Measurements from ENCODE around the gene WFDC13. TPM values are rescaled to one million over a fixed set of nuclear protein-coding genes. Genes with fewer than 3 reads are reported as not detected.

WFDC13 gene
- total RNA-seq, 1 donor from 2014 or later, result not detected

DNA sequence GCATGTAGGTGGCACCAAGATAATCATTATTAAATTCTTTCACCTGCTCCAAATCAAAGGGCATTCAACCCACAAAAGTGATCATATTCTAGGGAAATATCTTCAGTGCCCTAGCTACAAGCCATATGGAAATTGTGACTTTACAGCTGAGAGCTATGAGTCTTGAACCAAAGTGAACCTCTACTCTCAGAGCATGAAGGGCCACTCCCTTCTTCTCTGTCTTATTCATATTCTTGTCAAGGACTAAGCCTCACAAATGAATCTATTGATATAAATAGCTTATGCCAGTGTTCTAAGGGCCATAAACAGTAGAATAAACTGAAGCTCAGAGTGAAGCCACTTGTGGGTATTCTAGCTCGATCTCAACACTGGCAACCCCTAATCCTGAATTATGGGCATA is 49.9 kb downstream of the WFDC13 start:
- no peak overlapping the region for H3K4me3 ChIP-seq
- H3K27ac ChIP-seq, result no peak overlapping the region
- H3K27me3 ChIP-seq (ENCODE audit: low read depth), result no peaks in the 10 kb centered on the region
- H3K9me3 ChIP-seq, result no peaks in the 10 kb centered on the region
- no peaks in the 10 kb centered on the region for H3K36me3 ChIP-seq
- ATAC-seq, result no peak
- no peaks in the 10 kb centered on the region for H3K4me1 ChIP-seq
- DNase-seq, result no peak
- TF ChIP-seq, protein P1, sequence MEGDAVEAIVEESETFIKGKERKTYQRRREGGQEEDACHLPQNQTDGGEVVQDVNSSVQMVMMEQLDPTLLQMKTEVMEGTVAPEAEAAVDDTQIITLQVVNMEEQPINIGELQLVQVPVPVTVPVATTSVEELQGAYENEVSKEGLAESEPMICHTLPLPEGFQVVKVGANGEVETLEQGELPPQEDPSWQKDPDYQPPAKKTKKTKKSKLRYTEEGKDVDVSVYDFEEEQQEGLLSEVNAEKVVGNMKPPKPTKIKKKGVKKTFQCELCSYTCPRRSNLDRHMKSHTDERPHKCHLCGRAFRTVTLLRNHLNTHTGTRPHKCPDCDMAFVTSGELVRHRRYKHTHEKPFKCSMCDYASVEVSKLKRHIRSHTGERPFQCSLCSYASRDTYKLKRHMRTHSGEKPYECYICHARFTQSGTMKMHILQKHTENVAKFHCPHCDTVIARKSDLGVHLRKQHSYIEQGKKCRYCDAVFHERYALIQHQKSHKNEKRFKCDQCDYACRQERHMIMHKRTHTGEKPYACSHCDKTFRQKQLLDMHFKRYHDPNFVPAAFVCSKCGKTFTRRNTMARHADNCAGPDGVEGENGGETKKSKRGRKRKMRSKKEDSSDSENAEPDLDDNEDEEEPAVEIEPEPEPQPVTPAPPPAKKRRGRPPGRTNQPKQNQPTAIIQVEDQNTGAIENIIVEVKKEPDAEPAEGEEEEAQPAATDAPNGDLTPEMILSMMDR (IDR thresholded peaks at IDR 0.05), result no peak
- intact Hi-C loops (cut with DNase I), result no loop called here

- DNase-seq (no peak), ATAC-seq (no peak)
- Histone ChIP-seq H3K36me3 (no peaks in the 10 kb centered on the region), H3K4me3 (no peak overlapping the region), H3K27me3 (ENCODE audit: low read depth) (no peaks in the 10 kb centered on the region), H3K27ac (no peak overlapping the region), H3K9me3 (no peaks in the 10 kb centered on the region), H3K4me1 (no peaks in the 10 kb centered on the region)
- intact Hi-C loops (cut with DNase I), result no loop called here
- TF ChIP-seq, protein P1 (IDR thresholded peaks at IDR 0.05), result no peak
These were observed 50.9 kb downstream of the WFDC13 start for GRCh38 chr20:45752746-45753145.

- intact Hi-C loops (cut with DNase I), result no loop called here
These were observed 56.3 kb downstream of the WFDC13 start for GRCh38 chr20:45758096-45758495.

More at GRCh38 chr20:45758096-45758495, 56.3 kb downstream of the WFDC13 start:
- H3K4me1 ChIP-seq, result no peaks in the 10 kb centered on the region
- DNase-seq (no peak), ATAC-seq (no peak)
- H3K4me3 ChIP-seq, result no peak overlapping the region
- H3K27ac ChIP-seq, result no peak overlapping the region
- no peaks in the 10 kb centered on the region for H3K9me3 ChIP-seq
- TF ChIP-seq, protein P1 (IDR thresholded peaks at IDR 0.05), result no peak
- no peaks in the 10 kb centered on the region for H3K36me3 ChIP-seq
- no peaks in the 10 kb centered on the region for H3K27me3 ChIP-seq (ENCODE audit: low read depth)

Small RNA genes lying within 50 kb of the gene (microRNA-seq; reads per million reads assigned to microRNA genes)
- 6.5 reads per million, percentile 7 among the genes with 10 or more reads in this experiment for gene MIR3617 (ENCODE audit: borderline number of aligned reads)

Other genes with a start within 250 kb of the WFDC13 start
- 172 TPM for gene WFDC2, start 232.3 kb upstream of the WFDC13 start, total RNA-seq
- gene SPINT3, start 186.4 kb upstream of the WFDC13 start, total RNA-seq, result not detected
- gene WFDC6, start 162.6 kb upstream of the WFDC13 start, total RNA-seq, result not detected
- 0.38 TPM for gene EPPIN, start 154.6 kb upstream of the WFDC13 start, total RNA-seq
- not detected for gene WFDC8, start 122.8 kb upstream of the WFDC13 start, total RNA-seq
- not detected for gene WFDC10A, start 72.3 kb upstream of the WFDC13 start, total RNA-seq
- gene WFDC9, start 70.8 kb upstream of the WFDC13 start, total RNA-seq, result not detected
- gene WFDC11, start 31.8 kb upstream of the WFDC13 start, total RNA-seq, result not detected
- gene WFDC10B, start 3.0 kb downstream of the WFDC13 start, total RNA-seq, result 1.2 TPM
- gene SPINT4, start 20.3 kb downstream of the WFDC13 start, total RNA-seq, result not detected
- gene WFDC3, start 89.8 kb downstream of the WFDC13 start, total RNA-seq, result 3.4 TPM
- 30.8 TPM for gene DNTTIP1, start 89.9 kb downstream of the WFDC13 start, total RNA-seq
- gene UBE2C, start 110.6 kb downstream of the WFDC13 start, total RNA-seq, result 3.5 TPM
- not detected for gene TNNC2, start 125.3 kb downstream of the WFDC13 start, total RNA-seq
- gene SNX21, start 131.8 kb downstream of the WFDC13 start, total RNA-seq, result 24.1 TPM
- gene ACOT8, start 155.4 kb downstream of the WFDC13 start, total RNA-seq, result 25.6 TPM
- 3.0 TPM for gene ZSWIM3, start 155.6 kb downstream of the WFDC13 start, total RNA-seq
- 9.6 TPM for gene ZSWIM1, start 179.2 kb downstream of the WFDC13 start, total RNA-seq
- gene SPATA25, start 185.6 kb downstream of the WFDC13 start, total RNA-seq, result 1.1 TPM
- gene NEURL2, start 189.2 kb downstream of the WFDC13 start, total RNA-seq, result 2.4 TPM
- gene CTSA, start 189.3 kb downstream of the WFDC13 start, total RNA-seq, result 185 TPM
- 145 TPM for gene PLTP, start 210.1 kb downstream of the WFDC13 start, total RNA-seq
- gene PCIF1, start 232.6 kb downstream of the WFDC13 start, total RNA-seq, result 34.7 TPM